Common myeloid progenitor, CD34-positive (primary cell): ENCODE results near the gene TSPAN3.
A peak's percentile ranks its signal among the peaks of the same experiment; 100 is the strongest.

Experiments used
- CTCF ChIA-PET: fragments of 350-600 bp; sonication (Branson Sonifier 250); formaldehyde crosslinking; loops from one replicate; lab custom pipeline; 2021; ENCODE audit warnings: antibody characterized with exemption; lab: Charles Lee
- POLR2A ChIA-PET: fragments of 350-600 bp; sonication (Branson Sonifier 250); formaldehyde crosslinking; loops from one replicate; lab custom pipeline; 2021; ENCODE audit warnings: antibody characterized with exemption; lab: Charles Lee
- DNase-seq, 3 donors: peaks; one replicate each; pipeline versions ENCODE4 v3.0.0 to v3.0.0-alpha.2; 2013
- H3K27ac ChIP-seq, 2 experiments: 1 replicate in 1 of 2; 2 replicates in 1 of 2; pipeline ENCODE4 v1.7.0; 2013; ENCODE audit warnings: inconsistent platforms in 2 of 2, low read length in 2 of 2, mild to moderate bottlenecking in 2 of 2, low read depth in 1 of 2, moderate library complexity in 1 of 2; ENCODE audit not compliant: severe bottlenecking in 2 of 2, insufficient read depth in 1 of 2, poor library complexity in 1 of 2
- H3K27me3 ChIP-seq, 5 experiments: replicated peaks in 2 of 5; 1 replicate in 3 of 5; 2 replicates in 2 of 5; pipeline versions ENCODE4 v1.6.1 to v1.7.0; 2013; ENCODE audit warnings: low read length in 4 of 5, mild to moderate bottlenecking in 2 of 5, moderate library complexity in 2 of 5, inconsistent platforms in 1 of 5; ENCODE audit not compliant: insufficient read depth in 5 of 5, control insufficient read depth in 4 of 5
- H3K36me3 ChIP-seq, 4 experiments: 1 replicate in 2 of 4; 2 replicates in 2 of 4; pipeline versions ENCODE4 v1.6.1 to v1.7.0; 2013; ENCODE audit warnings: low read length in 3 of 4, control low read depth in 1 of 4, mild to moderate bottlenecking in 1 of 4; ENCODE audit not compliant: control insufficient read depth in 4 of 4, insufficient read depth in 4 of 4
- H3K4me1 ChIP-seq, 4 experiments: 1 replicate in 3 of 4; 2 replicates in 1 of 4; pipeline versions ENCODE4 v1.6.1 to v1.7.1; 2013; ENCODE audit warnings: low read length in 3 of 4, mild to moderate bottlenecking in 3 of 4, control low read depth in 1 of 4, inconsistent platforms in 1 of 4, moderate library complexity in 1 of 4; ENCODE audit not compliant: control insufficient read depth in 4 of 4, insufficient read depth in 4 of 4; ENCODE audit errors: control extremely low read depth in 1 of 4
- H3K4me3 ChIP-seq, 7 experiments: 1 replicate in 4 of 7; 2 replicates in 3 of 7; pipeline versions ENCODE4 v1.5.1 to v1.7.0; 2013; ENCODE audit warnings: mild to moderate bottlenecking in 7 of 7, low read length in 6 of 7, moderate library complexity in 6 of 7, inconsistent platforms in 2 of 7, low read depth in 2 of 7, control low read depth in 1 of 7; ENCODE audit not compliant: insufficient read depth in 4 of 7, control insufficient read depth in 1 of 7; ENCODE audit errors: extremely low read depth in 1 of 7
- H3K9me3 ChIP-seq, 5 experiments: 1 replicate in 4 of 5; 2 replicates in 1 of 5; pipeline versions ENCODE4 v1.6.1 to v1.7.1; 2013; ENCODE audit warnings: low read length in 4 of 5, mild to moderate bottlenecking in 2 of 5, inconsistent platforms in 1 of 5, low read depth in 1 of 5, moderate library complexity in 1 of 5; ENCODE audit not compliant: control insufficient read depth in 4 of 5, insufficient read depth in 2 of 5; ENCODE audit errors: control extremely low read depth in 1 of 5
- whole genome bisulfite sequencing: methylation state at CpG from one replicate; pipeline ENCODE4 v1.1.5; 2013; ENCODE audit not compliant: insufficient coverage; 5-methylcytosine and 5-hydroxymethylcytosine counted together

TSPAN3 gene

DNA sequence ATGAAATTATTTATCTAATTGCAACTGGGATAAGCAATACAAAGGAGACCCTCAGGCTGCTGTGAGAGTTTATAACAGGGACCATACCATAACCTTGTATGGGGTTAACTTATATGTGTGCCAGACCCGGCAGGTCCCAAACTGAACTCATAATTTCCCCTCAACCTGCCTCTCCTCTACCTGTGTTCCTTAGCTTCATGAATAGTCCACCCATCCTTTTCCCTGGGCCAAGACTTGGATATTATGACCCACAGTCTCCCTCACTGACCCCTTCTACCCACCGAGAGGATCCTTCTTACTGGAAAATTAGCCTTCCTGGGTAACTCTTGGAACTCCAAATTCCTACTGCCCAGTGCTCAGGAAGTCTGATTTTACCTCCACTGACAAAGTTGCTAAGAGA lies 3.4 kb upstream of the TSPAN3 start:
- H3K36me3 ChIP-seq, result peaks cover 0 to 4% (median 0%) of the 10 kb centered on the region in 4 experiments
- no peaks in the 10 kb centered on the region for H3K9me3 ChIP-seq
- peaks cover 6 to 15% (median 9%) of the 10 kb centered on the region in 4 experiments for H3K4me1 ChIP-seq
- 87% methylated on average over 2 of the region's 2 CpGs for WGBS
- no peak overlapping the region for H3K27ac ChIP-seq
- no peaks in the 10 kb centered on the region for H3K27me3 ChIP-seq
- DNase-seq, result no peak
- CTCF ChIA-PET, result no interaction called here
- H3K4me3 ChIP-seq, result no peak overlapping the region
- POLR2A ChIA-PET, result interaction anchor here (1.5 kb wide), 1 partner anchor 9 kb away, joined by 3 read pairs; no protein-coding TSS in a partner anchor

DNA sequence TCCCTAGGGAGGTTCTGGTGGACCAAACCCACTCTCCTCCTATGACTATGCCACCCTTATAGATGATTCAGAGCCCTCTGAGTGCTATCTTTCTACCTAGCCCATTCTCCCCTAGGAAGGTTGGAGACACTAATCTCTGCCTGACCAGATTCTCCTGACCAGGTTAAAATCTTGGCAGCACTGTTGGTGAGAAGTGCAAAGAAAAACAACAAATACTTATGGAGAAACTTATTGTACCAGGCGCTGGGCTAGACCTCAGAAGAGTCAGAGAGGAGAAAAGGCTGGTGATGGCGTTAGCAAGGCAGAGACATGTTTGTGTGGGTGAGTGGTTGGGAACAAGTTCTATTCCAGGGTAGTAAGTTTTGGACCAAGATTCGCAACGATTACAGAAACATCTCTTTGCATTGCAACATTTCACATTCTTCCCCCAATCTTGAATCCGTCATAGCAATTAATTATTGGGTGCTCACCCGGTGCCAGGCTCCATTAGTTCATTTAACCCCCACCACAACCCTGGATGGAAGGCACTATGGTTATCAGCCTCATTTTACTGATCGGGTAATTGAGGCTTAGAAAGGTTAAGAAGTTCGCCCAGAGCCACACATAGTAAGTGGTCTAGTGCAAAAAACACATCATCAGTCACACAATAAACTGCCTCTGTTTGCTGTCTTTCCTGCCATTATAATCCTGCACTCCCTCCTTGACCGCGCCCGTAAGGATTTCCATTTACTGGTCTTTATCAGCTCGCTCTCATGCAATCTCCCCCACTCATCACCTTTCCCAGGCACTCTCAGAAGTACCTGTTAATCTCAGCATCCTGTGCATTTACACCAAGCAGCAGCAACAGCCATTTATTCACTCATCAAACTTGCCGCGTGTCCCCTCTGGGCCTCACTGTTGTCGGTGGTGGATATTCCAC lies 655 bp upstream of the TSPAN3 start:
- DNase-seq, result peak in 1 of 3 donors; percentile 11
- H3K27ac ChIP-seq, result peak overlapping the region in 1 of 2 experiments; percentile 81
- CTCF ChIA-PET, result interaction anchor here (0.9 kb wide), 1 partner anchor 10 kb away, joined by 3 read pairs; no protein-coding TSS in a partner anchor
- POLR2A ChIA-PET, result interaction anchor here (0.7 kb wide), 1 partner anchor 11 kb away, joined by 3 read pairs; no protein-coding TSS in a partner anchor
- 95% methylated on average over 13 of the region's 15 CpGs for WGBS
- no peaks in the 10 kb centered on the region for H3K9me3 ChIP-seq
- peaks cover 23 to 32% (median 26%) of the 10 kb centered on the region in 4 experiments for H3K4me1 ChIP-seq
- peak overlapping the region in 4 of 7 experiments; percentile 80 to 89 (median 84) for H3K4me3 ChIP-seq
- no peaks in the 10 kb centered on the region for H3K27me3 ChIP-seq
- H3K36me3 ChIP-seq, result peaks cover 0 to 4% (median 0%) of the 10 kb centered on the region in 4 experiments

DNA sequence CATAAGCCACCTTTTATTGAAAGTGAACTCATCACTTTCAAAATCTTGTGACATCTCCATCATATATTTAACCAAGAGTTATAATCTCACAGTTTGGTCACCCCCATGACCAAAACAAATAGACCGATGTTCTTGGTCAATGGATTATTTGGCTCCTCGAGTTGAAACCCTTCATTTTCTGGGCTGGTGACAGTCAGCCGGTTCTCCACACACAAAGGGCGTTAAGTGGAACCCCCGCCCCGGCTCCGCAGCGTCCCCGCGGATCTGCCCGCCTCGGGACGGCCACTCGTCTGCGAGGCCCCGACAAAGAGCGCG lies 772 bp downstream of the TSPAN3 start:
- Histone ChIP-seq H3K4me1 (peaks cover 23 to 33% (median 26%) of the 10 kb centered on the region in 4 experiments), H3K27ac (peak overlapping the region; percentile 68 to 81), H3K4me3 (peak overlapping the region; percentile 73 to 92 (median 89)), H3K36me3 (peaks cover 0 to 4% (median 0%) of the 10 kb centered on the region in 4 experiments), H3K27me3 (no peaks in the 10 kb centered on the region), H3K9me3 (no peaks in the 10 kb centered on the region)
- DNase-seq, result no peak
- ChIA-PET POLR2A (no interaction called here), CTCF (no interaction called here)
- 1% methylated on average over 18 of the region's 18 CpGs for WGBS

DNA sequence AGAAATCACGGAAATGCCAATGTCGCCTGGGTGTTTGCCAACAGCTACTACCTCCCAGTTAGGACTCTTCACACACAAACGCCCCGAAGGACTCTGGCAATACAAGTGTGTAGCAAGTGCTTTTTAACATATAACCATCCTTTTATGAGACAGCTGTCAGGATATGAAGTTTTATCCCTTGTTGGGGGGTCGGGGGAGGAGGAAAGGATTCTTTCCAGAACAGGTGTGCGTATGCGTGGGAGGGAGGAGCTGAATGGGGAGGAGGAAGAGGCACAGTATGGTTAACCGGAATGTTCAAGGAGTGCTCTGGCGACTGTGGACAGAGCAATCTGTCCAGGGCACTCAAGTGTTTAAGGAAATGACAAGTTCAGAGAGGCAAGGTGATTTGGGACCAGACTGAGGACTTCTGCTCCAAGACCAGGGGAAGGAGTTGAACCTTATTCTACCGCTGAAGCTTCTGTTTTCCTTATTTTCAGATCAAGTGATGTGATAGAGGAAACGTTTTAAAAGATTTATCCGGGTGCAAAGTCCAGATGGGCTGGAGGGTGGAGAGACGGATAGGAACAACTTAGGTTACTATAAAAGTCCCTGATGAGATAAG lies 1.3 kb downstream of the TSPAN3 start:
- ChIA-PET POLR2A (no interaction called here), CTCF (no interaction called here)
- WGBS, result 55% methylated on average over 7 of the region's 13 CpGs
- Histone ChIP-seq H3K9me3 (no peaks in the 10 kb centered on the region), H3K36me3 (peaks cover 0 to 4% (median 0%) of the 10 kb centered on the region in 4 experiments), H3K4me3 (peak overlapping the region in 6 of 7 experiments; percentile 73 to 92 (median 84)), H3K27ac (peak overlapping the region in 1 of 2 experiments; percentile 81), H3K4me1 (peaks cover 28 to 38% (median 31%) of the 10 kb centered on the region in 4 experiments), H3K27me3 (no peaks in the 10 kb centered on the region)
- DNase-seq, result peak in 1 of 3 donors; percentile 7

DNA sequence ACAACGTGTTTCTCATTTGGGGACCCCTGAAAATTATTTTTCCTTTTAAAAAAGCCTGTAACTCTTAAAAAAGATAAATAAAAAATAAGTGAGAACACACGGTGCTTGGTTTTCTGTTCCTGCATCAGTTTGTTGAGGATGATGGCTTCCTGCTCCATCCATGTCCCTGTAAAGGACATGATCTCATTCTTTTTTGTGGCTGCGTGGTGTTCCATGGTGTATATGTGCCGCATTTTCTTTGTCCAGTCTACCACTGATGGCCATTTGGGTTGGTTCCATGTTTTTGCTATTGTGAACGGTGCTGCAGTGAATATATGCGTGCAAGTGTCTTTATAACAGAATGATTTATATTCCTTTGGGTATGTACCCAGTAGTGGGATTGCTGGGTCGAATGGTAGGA lies 2.3 kb downstream of the TSPAN3 start:
- Histone ChIP-seq H3K36me3 (peaks cover 0 to 4% (median 0%) of the 10 kb centered on the region in 4 experiments), H3K4me1 (peaks cover 32 to 48% (median 38%) of the 10 kb centered on the region in 4 experiments), H3K4me3 (no peak overlapping the region), H3K9me3 (no peaks in the 10 kb centered on the region), H3K27ac (no peak overlapping the region), H3K27me3 (no peaks in the 10 kb centered on the region)
- ChIA-PET CTCF (interaction anchor here (0.6 kb wide), 1 partner anchor 19 kb away, joined by 3 read pairs; no protein-coding TSS in a partner anchor), POLR2A (no interaction called here)
- 100% methylated on average over 2 of the region's 7 CpGs for WGBS
- no peak for DNase-seq

DNA sequence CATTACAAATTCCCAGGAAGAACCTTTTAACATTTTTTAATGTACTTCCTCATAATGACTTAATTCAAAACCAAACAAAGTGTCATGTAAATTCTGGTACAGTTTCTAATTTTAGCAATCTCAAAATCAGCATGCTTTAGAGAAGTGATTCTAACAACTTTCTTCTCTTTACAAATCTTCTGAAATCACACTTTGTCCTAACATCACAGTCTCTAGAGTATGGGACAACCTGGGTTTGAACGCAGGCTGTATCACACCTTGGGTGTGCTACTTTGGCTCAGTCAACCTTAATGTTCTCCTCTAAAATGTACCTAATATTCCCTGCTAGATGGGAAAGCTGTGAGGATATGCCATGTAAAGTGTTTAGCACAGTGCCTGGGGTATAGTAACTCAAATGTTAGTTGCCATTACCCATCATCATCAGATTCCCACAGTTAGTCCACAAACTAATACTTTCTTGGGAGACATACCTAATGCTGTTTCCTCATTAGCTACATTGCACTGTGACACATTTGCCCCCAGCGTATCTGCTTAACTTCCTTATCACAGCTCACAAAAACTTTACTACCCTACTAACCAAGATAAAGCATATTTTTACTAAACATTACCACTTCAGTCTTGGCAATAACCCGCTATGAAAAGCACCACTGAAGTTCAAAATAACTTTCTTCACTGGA lies 3.1 kb downstream of the TSPAN3 start:
- WGBS, result 47% methylated on average over 2 of the region's 3 CpGs
- H3K27me3 ChIP-seq, result no peaks in the 10 kb centered on the region
- peaks cover 32 to 49% (median 38%) of the 10 kb centered on the region in 4 experiments for H3K4me1 ChIP-seq
- no peak overlapping the region for H3K27ac ChIP-seq
- peaks cover 0 to 4% (median 0%) of the 10 kb centered on the region in 4 experiments for H3K36me3 ChIP-seq
- no peaks in the 10 kb centered on the region for H3K9me3 ChIP-seq
- POLR2A ChIA-PET, result no interaction called here
- peak in 2 of 3 donors; percentile 27 to 42 for DNase-seq
- CTCF ChIA-PET, result interaction anchor here (0.6 to 0.9 kb wide), 2 partner anchors 18 to 21 kb away, joined by 3 read pairs; no protein-coding TSS in a partner anchor
- H3K4me3 ChIP-seq, result peak overlapping the region in 2 of 7 experiments; percentile 12 to 17
